Activated naive CD8-positive, alpha-beta T cell treated with anti-CD3 and anti-CD28 coated beads, Interleukin-2, amount 50 U/mL, for 24 hours (primary cell): ENCODE measurements around the gene SCLY.
"Not testable (repeated sequence)": the region's sequence is repeated elsewhere in the genome, so short reads cannot be mapped to it uniquely, and the experiment has no call there.

Source experiments
- ATAC-seq: fragments of 150-1000 bp; cut with Tn5 transposase; one replicate; pipeline ENCODE4 v1.10.0; 2021
- DNase-seq: peaks from one replicate; pipeline ENCODE4 v3.0.0; 2021
- H3K27ac Mint-ChIP-seq: one replicate; pipeline ENCODE4 v1.8.0; 2021; ENCODE audit warnings: mild to moderate bottlenecking, mixed read lengths
- H3K27me3 Mint-ChIP-seq: one replicate; pipeline ENCODE4 v1.8.0; 2021; ENCODE audit warnings: mixed read lengths
- H3K36me3 Mint-ChIP-seq: one replicate; pipeline ENCODE4 v1.8.0; 2021; ENCODE audit warnings: low read depth, mixed read lengths
- H3K4me1 Mint-ChIP-seq: one replicate; pipeline ENCODE4 v1.8.0; 2021; ENCODE audit warnings: mixed read lengths
- H3K4me3 Mint-ChIP-seq: one replicate; pipeline ENCODE4 v1.8.0; 2021; ENCODE audit warnings: mild to moderate bottlenecking, moderate library complexity, mixed read lengths
- H3K9me3 Mint-ChIP-seq: one replicate; pipeline ENCODE4 v1.8.0; 2021; ENCODE audit warnings: mixed read lengths

The SCLY gene

GRCh38 chr2:238030422-238031155, 30.2 kb upstream of the SCLY start:
- ATAC-seq (no peak), DNase-seq (no peak)
- Mint-ChIP-seq H3K27ac (no peak overlapping the region), H3K27me3 (no peaks in the 10 kb centered on the region), H3K9me3 (no peaks in the 10 kb centered on the region), H3K4me1 (peaks cover 7% of the 10 kb centered on the region), H3K36me3 (peaks cover 60% of the 10 kb centered on the region), H3K4me3 (no peak overlapping the region)

- ATAC-seq (no peak), DNase-seq (no peak)
- H3K27me3 Mint-ChIP-seq = no peaks in the 10 kb centered on the region
- peaks cover 2% of the 10 kb centered on the region for H3K4me1 Mint-ChIP-seq
- no peak overlapping the region for H3K4me3 Mint-ChIP-seq
- H3K9me3 Mint-ChIP-seq = no peaks in the 10 kb centered on the region
- H3K27ac Mint-ChIP-seq = no peak overlapping the region
- H3K36me3 Mint-ChIP-seq = peaks cover 57% of the 10 kb centered on the region
Observed at GRCh38 chr2:238031751-238032150, 29.1 kb upstream of the SCLY start.

GRCh38 chr2:238032755-238033337, 28.0 kb upstream of the SCLY start:
- peaks cover 58% of the 10 kb centered on the region for H3K36me3 Mint-ChIP-seq

GRCh38 chr2:238033991-238034390, 26.8 kb upstream of the SCLY start:
- H3K27ac Mint-ChIP-seq, H3K4me3 Mint-ChIP-seq, H3K9me3 Mint-ChIP-seq, H3K27me3 Mint-ChIP-seq, ATAC-seq, DNase-seq, H3K4me1 Mint-ChIP-seq: not testable (repeated sequence)
- H3K36me3 Mint-ChIP-seq = peaks cover 62% of the 10 kb centered on the region

More at GRCh38 chr2:238032755-238033337, 28.0 kb upstream of the SCLY start:
- no peaks in the 10 kb centered on the region for H3K27me3 Mint-ChIP-seq
- H3K4me1 Mint-ChIP-seq = no peaks in the 10 kb centered on the region
- no peak overlapping the region for H3K27ac Mint-ChIP-seq
- DNase-seq (no peak), ATAC-seq (no peak)
- H3K9me3 Mint-ChIP-seq = no peaks in the 10 kb centered on the region
- no peak overlapping the region for H3K4me3 Mint-ChIP-seq

- Mint-ChIP-seq H3K36me3 (peaks cover 55% of the 10 kb centered on the region), H3K27me3 (no peaks in the 10 kb centered on the region), H3K9me3 (no peaks in the 10 kb centered on the region), H3K4me3 (no peak overlapping the region), H3K27ac (no peak overlapping the region), H3K4me1 (no peaks in the 10 kb centered on the region)
- DNase-seq = no peak
- no peak for ATAC-seq
Observed at GRCh38 chr2:238038203-238038602, 22.6 kb upstream of the SCLY start.

- ATAC-seq (no peak), DNase-seq (no peak)
- Mint-ChIP-seq H3K9me3 (no peaks in the 10 kb centered on the region), H3K27ac (no peak overlapping the region), H3K4me1 (no peaks in the 10 kb centered on the region), H3K36me3 (peaks cover 52% of the 10 kb centered on the region), H3K4me3 (no peak overlapping the region), H3K27me3 (no peaks in the 10 kb centered on the region)
Observed at GRCh38 chr2:238039151-238039550, 21.6 kb upstream of the SCLY start.

GRCh38 chr2:238039985-238040384, 20.8 kb upstream of the SCLY start:
- DNase-seq = no peak
- no peak overlapping the region for H3K27ac Mint-ChIP-seq
- no peaks in the 10 kb centered on the region for H3K9me3 Mint-ChIP-seq
- no peak overlapping the region for H3K4me3 Mint-ChIP-seq
- H3K36me3 Mint-ChIP-seq = peaks cover 50% of the 10 kb centered on the region
- no peaks in the 10 kb centered on the region for H3K4me1 Mint-ChIP-seq
- H3K27me3 Mint-ChIP-seq = no peaks in the 10 kb centered on the region
- ATAC-seq = no peak

- ATAC-seq (no peak), DNase-seq (no peak)
- Mint-ChIP-seq H3K27ac (no peak overlapping the region), H3K36me3 (peaks cover 47% of the 10 kb centered on the region), H3K9me3 (no peaks in the 10 kb centered on the region), H3K4me3 (no peak overlapping the region), H3K4me1 (no peaks in the 10 kb centered on the region), H3K27me3 (no peaks in the 10 kb centered on the region)
Observed at GRCh38 chr2:238040918-238041317, 19.9 kb upstream of the SCLY start.

- Mint-ChIP-seq H3K4me3 (no peak overlapping the region), H3K9me3 (peaks cover under 1% of the 10 kb centered on the region), H3K4me1 (no peaks in the 10 kb centered on the region), H3K27me3 (no peaks in the 10 kb centered on the region), H3K36me3 (peaks cover 52% of the 10 kb centered on the region), H3K27ac (no peak overlapping the region)
- DNase-seq (no peak), ATAC-seq (no peak)
Observed at GRCh38 chr2:238042090-238042489, 18.7 kb upstream of the SCLY start.

GRCh38 chr2:238042849-238043584, 17.8 kb upstream of the SCLY start:
- H3K4me1 Mint-ChIP-seq = no peaks in the 10 kb centered on the region
- DNase-seq (no peak), ATAC-seq (no peak)
- H3K4me3 Mint-ChIP-seq = no peak overlapping the region
- peaks cover 54% of the 10 kb centered on the region for H3K36me3 Mint-ChIP-seq
- no peaks in the 10 kb centered on the region for H3K27me3 Mint-ChIP-seq
- H3K27ac Mint-ChIP-seq = no peak overlapping the region
- H3K9me3 Mint-ChIP-seq = peaks cover 9% of the 10 kb centered on the region

- DNase-seq = no peak
- Mint-ChIP-seq H3K4me3 (no peak overlapping the region), H3K9me3 (peaks cover 16% of the 10 kb centered on the region), H3K36me3 (peaks cover 51% of the 10 kb centered on the region), H3K4me1 (no peaks in the 10 kb centered on the region), H3K27me3 (no peaks in the 10 kb centered on the region), H3K27ac (peak overlapping the region; percentile 27)
- no peak for ATAC-seq
Observed at GRCh38 chr2:238043851-238044250, 16.9 kb upstream of the SCLY start.

- Mint-ChIP-seq H3K4me1 (no peaks in the 10 kb centered on the region), H3K36me3 (peaks cover 47% of the 10 kb centered on the region), H3K9me3 (peaks cover 20% of the 10 kb centered on the region), H3K27ac (no peak overlapping the region), H3K4me3 (no peak overlapping the region), H3K27me3 (no peaks in the 10 kb centered on the region)
- no peak for DNase-seq
- no peak for ATAC-seq
Observed at GRCh38 chr2:238045575-238045974, 15.2 kb upstream of the SCLY start.

- H3K4me3 Mint-ChIP-seq = no peak overlapping the region
- peaks cover 20% of the 10 kb centered on the region for H3K9me3 Mint-ChIP-seq
- peaks cover 38% of the 10 kb centered on the region for H3K36me3 Mint-ChIP-seq
- no peaks in the 10 kb centered on the region for H3K27me3 Mint-ChIP-seq
- ATAC-seq (no peak), DNase-seq (no peak)
- no peak overlapping the region for H3K27ac Mint-ChIP-seq
- H3K4me1 Mint-ChIP-seq = no peaks in the 10 kb centered on the region
Observed at GRCh38 chr2:238046725-238047270, 14.0 kb upstream of the SCLY start.

- DNase-seq = no peak
- H3K9me3 Mint-ChIP-seq = peaks cover 9% of the 10 kb centered on the region
- H3K27me3 Mint-ChIP-seq = peaks cover 19% of the 10 kb centered on the region
- H3K4me1 Mint-ChIP-seq = peaks cover 5% of the 10 kb centered on the region
- peaks cover 1% of the 10 kb centered on the region for H3K36me3 Mint-ChIP-seq
- H3K27ac Mint-ChIP-seq = no peak overlapping the region
- H3K4me3 Mint-ChIP-seq = no peak overlapping the region
- ATAC-seq = no peak
Observed at GRCh38 chr2:238053191-238053776, 7.5 kb upstream of the SCLY start.
